IMR-90 (cell line): ENCODE measurements around the gene EGFL7. TPM values are rescaled to one million over a fixed set of nuclear protein-coding genes. Genes with fewer than 3 reads are reported as not detected.

Source experiments
- ATAC-seq: fragments of 200-7000 bp; cut with Tn5 transposase; 2 replicates; pipeline ENCODE4 v1.9.1; 2020; ENCODE audit warnings: low read depth, mild to moderate bottlenecking, moderate library complexity
- BruUV-seq: library from RNA; stranded (reverse); fragments of 400-500 nt; replicated peaks from 2 replicates; lab custom pipeline; 2021; lab: Mats Ljungman, UMichigan
- CTCF ChIA-PET: fragments of 300-600 bp; formaldehyde crosslinking; extraction: SDS; loops from one replicate; lab custom pipeline; 2021; ENCODE audit warnings: antibody characterized with exemption; lab: Yijun Ruan, JAX
- POLR2A ChIA-PET: fragments of 300-600 bp; sonication (Branson Sonifier 250); formaldehyde crosslinking; loops from one replicate; lab custom pipeline; 2022; ENCODE audit warnings: antibody characterized with exemption; ENCODE audit not compliant: unreplicated experiment; lab: Charles Lee
- DNase-seq: peaks from one replicate; pipeline ENCODE4 v3.0.0; 2013
- H2AFZ ChIP-seq: replicated peaks from 2 replicates; pipeline ENCODE3; 2013; ENCODE audit warnings: low read length, mild to moderate bottlenecking; ENCODE audit not compliant: poor library complexity
- H2AK5ac ChIP-seq: 2 replicates; pipeline ENCODE4 v1.6.1; 2013; ENCODE audit warnings: low read depth, low read length, inconsistent platforms
- H2AK9ac ChIP-seq: replicated peaks from 2 replicates; pipeline ENCODE3; 2013; ENCODE audit warnings: mild to moderate bottlenecking, low read depth, low read length, moderate library complexity; ENCODE audit not compliant: poor library complexity
- H2BK120ac ChIP-seq: 2 replicates; pipeline ENCODE4 v1.6.1; 2013; ENCODE audit warnings: low read depth, low read length, inconsistent platforms
- H2BK15ac ChIP-seq: 3 replicates; pipeline ENCODE4 v1.6.1; 2013; ENCODE audit warnings: low read depth, low read length, inconsistent platforms
- H2BK20ac ChIP-seq: 2 replicates; pipeline ENCODE4 v1.6.1; 2013; ENCODE audit warnings: low read depth, mild to moderate bottlenecking, inconsistent platforms, low read length, moderate library complexity
- H2BK5ac ChIP-seq: 2 replicates; pipeline ENCODE4 v1.6.1; 2013; ENCODE audit warnings: mild to moderate bottlenecking, low read depth, low read length, inconsistent platforms; ENCODE audit not compliant: poor library complexity, severe bottlenecking
- H3K14ac ChIP-seq: replicated peaks from 2 replicates; pipeline ENCODE4 v1.6.1; 2013; ENCODE audit warnings: low read depth, low read length, inconsistent platforms
- H3K18ac ChIP-seq: 2 replicates; pipeline ENCODE4 v1.6.1; 2013; ENCODE audit warnings: low read depth, low read length, control low read depth
- H3K23ac ChIP-seq: 2 replicates; pipeline ENCODE4 v1.6.1; 2013; ENCODE audit warnings: low read depth, low read length, inconsistent platforms
- H3K27ac ChIP-seq: 2 replicates; pipeline ENCODE4 v1.5.1; 2013; ENCODE audit warnings: mild to moderate bottlenecking, control low read depth, low read length; ENCODE audit not compliant: insufficient read depth
- H3K27me3 ChIP-seq: 2 replicates; pipeline ENCODE4 v1.6.1; 2013; ENCODE audit warnings: low read length; ENCODE audit not compliant: control insufficient read depth, insufficient read depth
- H3K36me3 ChIP-seq: 2 replicates; pipeline ENCODE4 v1.6.1; 2013; ENCODE audit warnings: low read length, mixed read lengths; ENCODE audit not compliant: control insufficient read depth, insufficient read depth
- H3K4ac ChIP-seq: 2 replicates; pipeline ENCODE4 v1.6.1; 2013; ENCODE audit warnings: low read depth, low read length, inconsistent platforms
- H3K4me1 ChIP-seq: 2 replicates; pipeline ENCODE4 v1.6.1; 2013; ENCODE audit warnings: low read length, mixed read lengths; ENCODE audit not compliant: control insufficient read depth, insufficient read depth
- H3K4me2 ChIP-seq: 2 replicates; pipeline ENCODE4 v1.6.1; 2013; ENCODE audit warnings: low read depth, mild to moderate bottlenecking, control low read depth, low read length, moderate library complexity
- H3K4me3 ChIP-seq: 2 replicates; pipeline ENCODE4 v1.5.1; 2013; ENCODE audit warnings: low read depth, mild to moderate bottlenecking, control low read depth, low read length, moderate library complexity; ENCODE audit not compliant: insufficient read depth
- H3K56ac ChIP-seq: 2 replicates; pipeline ENCODE4 v1.6.1; 2013; ENCODE audit warnings: low read length, inconsistent platforms; ENCODE audit not compliant: insufficient read depth; ENCODE audit errors: extremely low read depth
- H3K79me1 ChIP-seq, 2 experiments: 2 replicates each; pipeline ENCODE4 v1.6.1; 2013; ENCODE audit warnings: low read length in 2 of 2, inconsistent platforms in 1 of 2, low read depth in 1 of 2
- H3K9ac ChIP-seq: 2 replicates; pipeline ENCODE4 v1.6.1; 2013; ENCODE audit warnings: low read depth, low read length, control low read depth
- H3K9me1 ChIP-seq: 2 replicates; pipeline ENCODE4 v1.6.1; 2013; ENCODE audit warnings: low read length, inconsistent platforms; ENCODE audit not compliant: insufficient read depth
- H3K9me3 ChIP-seq: 2 replicates; pipeline ENCODE4 v1.6.1; 2013; ENCODE audit warnings: low read length; ENCODE audit not compliant: control insufficient read depth, insufficient read depth
- H4K20me1 ChIP-seq: 2 replicates; pipeline ENCODE4 v1.6.1; 2013; ENCODE audit warnings: low read length, inconsistent platforms; ENCODE audit not compliant: insufficient read depth
- H4K5ac ChIP-seq: 2 replicates; pipeline ENCODE4 v1.6.1; 2013; ENCODE audit warnings: mild to moderate bottlenecking, low read depth, low read length, control low read depth
- H4K8ac ChIP-seq, 2 experiments: 2 replicates each; pipeline ENCODE4 v1.6.1; 2013; ENCODE audit warnings: low read depth in 2 of 2, low read length in 2 of 2, control low read depth in 1 of 2, inconsistent platforms in 1 of 2
- H4K91ac ChIP-seq: 2 replicates; pipeline ENCODE4 v1.6.1; 2013; ENCODE audit warnings: low read depth, low read length, inconsistent platforms; ENCODE audit not compliant: insufficient read depth
- BHLHE40 ChIP-seq: fragments of 150-350 bp; IDR thresholded peaks from 2 replicates; pipeline ENCODE4 v1.6.1; 2016; ENCODE audit warnings: mild to moderate bottlenecking, low read depth, low read length
- CEBPB ChIP-seq: IDR thresholded peaks from 2 replicates; pipeline ENCODE4 v1.6.1; 2012; ENCODE audit warnings: low read depth, low read length, improper control_type of control experiment
- CHD1 ChIP-seq: IDR thresholded peaks from 2 replicates; pipeline ENCODE4 v1.6.1; 2012; ENCODE audit warnings: low read depth, low read length, improper control_type of control experiment
- CTCF ChIP-seq: conservative IDR thresholded peaks from 2 replicates; pipeline ENCODE4 v1.5.1; 2012; ENCODE audit warnings: mild to moderate bottlenecking, low read depth, low read length, improper control_type of control experiment
- FOS ChIP-seq: fragments of 150-350 bp; IDR thresholded peaks from 2 replicates; pipeline ENCODE4 v1.6.1; 2016; ENCODE audit warnings: low read depth, low read length
- MAFK ChIP-seq: IDR thresholded peaks from 2 replicates; pipeline ENCODE4 v1.6.1; 2012; ENCODE audit warnings: low read depth, low read length, improper control_type of control experiment
- MAZ ChIP-seq: IDR thresholded peaks from 2 replicates; pipeline ENCODE4 v1.6.1; 2012; ENCODE audit warnings: low read depth, mild to moderate bottlenecking, low read length, improper control_type of control experiment, moderate library complexity, borderline replicate concordance
- MXI1 ChIP-seq: IDR thresholded peaks from 2 replicates; pipeline ENCODE4 v1.6.1; 2012; ENCODE audit warnings: low read depth, mild to moderate bottlenecking, low read length, moderate library complexity, borderline replicate concordance
- NFE2L2 ChIP-seq: fragments of 150-350 bp; IDR thresholded peaks from 2 replicates; pipeline ENCODE4 v1.6.1; 2016; ENCODE audit warnings: low read depth, mild to moderate bottlenecking, low read length
- POLR2A ChIP-seq: IDR thresholded peaks from 2 replicates; pipeline ENCODE4 v1.6.1; 2012; ENCODE audit warnings: mild to moderate bottlenecking, low read depth, low read length
- RAD21 ChIP-seq: IDR thresholded peaks from 2 replicates; pipeline ENCODE4 v1.6.1; 2012; ENCODE audit warnings: low read length, improper control_type of control experiment
- RCOR1 ChIP-seq: IDR thresholded peaks from 2 replicates; pipeline ENCODE4 v1.6.1; 2012; ENCODE audit warnings: mild to moderate bottlenecking, low read length, improper control_type of control experiment; ENCODE audit not compliant: insufficient replicate concordance
- RFX5 ChIP-seq: IDR thresholded peaks from 2 replicates; pipeline ENCODE4 v1.8.0; 2012; ENCODE audit warnings: low read depth, mild to moderate bottlenecking, low read length, moderate library complexity
- SMC3 ChIP-seq: fragments of 150-350 bp; IDR thresholded peaks from 2 replicates; pipeline ENCODE4 v1.6.1; 2016; ENCODE audit warnings: low read depth, mild to moderate bottlenecking, antibody characterized with exemption, low read length, moderate library complexity
- WGBS, 2 experiments: methylation state at CpG; one replicate each; pipeline versions ENCODE4 v1.1.5 to v1.1.7; 2013; ENCODE audit warnings: missing lambda C conversion rate in 2 of 2; ENCODE audit not compliant: insufficient read length in 1 of 2; ENCODE audit errors: extremely low coverage in 2 of 2; 5-methylcytosine and 5-hydroxymethylcytosine counted together
- dilution Hi-C: fragments of 300-500 bp; cut with HindIII; formaldehyde crosslinking; loops from one replicate; pipeline ENCODE4 v1.14.3; 2018; ENCODE audit warnings: low sequenced_read_pairs; ENCODE audit not compliant: unreplicated experiment
- in situ Hi-C: fragments of 300-500 bp; cut with MboI; formaldehyde crosslinking; loops from 3 replicates; pipeline ENCODE4 v1.14.3; 2019; ENCODE audit warnings: low sequenced_read_pairs, inconsistent platforms, mixed read lengths
- intact Hi-C: fragments of 100-400 bp; cut with micrococcal nuclease; formaldehyde crosslinking; loops from 2 replicates; pipeline ENCODE4 v1.10.0; 2022
- polyA plus RNA-seq, 3 experiments: library from polyadenylated mRNA; depleted of rRNA; stranded (reverse); fragments of >200 nt; gene quantifications; 2 replicates each; pipeline ENCODE4 v1.2.3, GENCODE V29; 2012; ENCODE audit warnings: low replicate concordance in 1 of 3
- total RNA-seq: library from RNA; depleted of rRNA; stranded (reverse); fragments of >200 nt; gene quantifications from 2 replicates; pipeline ENCODE4 v1.2.3, GENCODE V29; 2012
- TF ChIP-seq, protein P1 (sequence below): fragments of 150-350 bp; IDR thresholded peaks from 2 replicates; pipeline ENCODE4 v1.6.1; 2017; ENCODE audit warnings: mild to moderate bottlenecking, antibody characterized with exemption, low read length, low read depth
- TF ChIP-seq, protein P2 (sequence below): fragments of 150-350 bp; IDR thresholded peaks from 2 replicates; pipeline ENCODE4 v1.6.1; 2016; ENCODE audit warnings: low read depth, mild to moderate bottlenecking, low read length, moderate library complexity, borderline replicate concordance

The EGFL7 gene
- total and polyA plus RNA-seq, 2 of the 4 experiments (the other 2 are of a cell fraction) = 2.2 to 10.4 TPM

DNA sequence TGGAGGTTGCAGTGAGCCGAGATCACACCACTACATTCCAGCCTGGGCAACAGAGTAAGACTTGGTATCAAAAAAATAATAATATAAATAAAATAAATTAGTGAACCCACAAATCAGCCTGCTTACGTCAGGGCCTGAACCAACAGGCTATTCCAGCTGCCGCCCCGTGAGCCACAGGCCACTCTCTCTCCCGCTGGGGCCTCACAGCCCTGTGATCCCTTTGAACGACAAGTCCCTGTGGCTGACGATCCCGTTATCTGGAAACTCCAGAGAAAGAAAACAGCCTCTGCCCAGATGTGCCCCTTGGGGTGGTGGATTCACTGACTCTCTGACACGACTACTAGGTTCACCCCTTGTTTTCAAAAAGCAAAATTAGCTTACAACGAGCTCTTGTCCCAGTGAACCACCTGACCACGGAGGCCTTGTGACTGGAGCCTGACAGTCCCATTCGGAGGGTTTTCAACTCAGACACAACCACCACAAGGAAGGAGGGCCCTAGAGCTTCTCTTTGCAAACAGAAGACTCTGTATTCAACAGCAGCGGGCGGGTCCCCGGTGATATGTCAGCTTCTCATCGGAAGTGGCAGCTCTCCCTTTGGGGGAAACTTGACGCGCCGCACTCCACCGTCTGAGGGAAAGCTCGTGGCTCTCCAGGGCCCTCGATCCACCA lies 45.3 kb downstream of the EGFL7 start:
- Histone ChIP-seq H2AK9ac (no peak overlapping the region), H2AFZ (no peak overlapping the region), H3K4me1 (peaks cover under 1% of the 10 kb centered on the region; the same call in 1 of the 2 replicates), H3K14ac (no peak overlapping the region), H2BK120ac (no peak overlapping the region), H4K5ac (no peak overlapping the region), H2BK20ac (no peak overlapping the region), H3K18ac (no peak overlapping the region), H3K36me3 (no peaks in the 10 kb centered on the region), H2BK15ac (no peak overlapping the region), H3K9ac (no peak overlapping the region), H3K9me3 (no peaks in the 10 kb centered on the region), H2AK5ac (no peak overlapping the region), H4K8ac (no peak overlapping the region), H3K56ac (no peak overlapping the region), H4K20me1 (no peaks in the 10 kb centered on the region), H3K23ac (no peak overlapping the region), H3K4ac (no peak overlapping the region), H3K4me3 (no peak overlapping the region), H2BK5ac (no peak overlapping the region), H4K91ac (no peak overlapping the region), H3K9me1 (no peaks in the 10 kb centered on the region), H3K4me2 (no peak overlapping the region), H3K27me3 (peaks cover 15% of the 10 kb centered on the region), H3K79me1 (no peaks in the 10 kb centered on the region), H3K27ac (no peak overlapping the region)
- POLR2A ChIA-PET = no interaction called here
- TF ChIP-seq MXI1 (no peak), POLR2A (no peak), FOS (no peak), SMC3 (no peak), BHLHE40 (no peak), CHD1 (no peak), CEBPB (no peak), NFE2L2 (no peak), RFX5 (no peak), CTCF (no peak), MAFK (no peak), RAD21 (no peak), RCOR1 (no peak), MAZ (no peak)
- TF ChIP-seq, protein P1, sequence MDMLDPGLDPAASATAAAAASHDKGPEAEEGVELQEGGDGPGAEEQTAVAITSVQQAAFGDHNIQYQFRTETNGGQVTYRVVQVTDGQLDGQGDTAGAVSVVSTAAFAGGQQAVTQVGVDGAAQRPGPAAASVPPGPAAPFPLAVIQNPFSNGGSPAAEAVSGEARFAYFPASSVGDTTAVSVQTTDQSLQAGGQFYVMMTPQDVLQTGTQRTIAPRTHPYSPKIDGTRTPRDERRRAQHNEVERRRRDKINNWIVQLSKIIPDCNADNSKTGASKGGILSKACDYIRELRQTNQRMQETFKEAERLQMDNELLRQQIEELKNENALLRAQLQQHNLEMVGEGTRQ = no peak
- TF ChIP-seq, protein P2, sequence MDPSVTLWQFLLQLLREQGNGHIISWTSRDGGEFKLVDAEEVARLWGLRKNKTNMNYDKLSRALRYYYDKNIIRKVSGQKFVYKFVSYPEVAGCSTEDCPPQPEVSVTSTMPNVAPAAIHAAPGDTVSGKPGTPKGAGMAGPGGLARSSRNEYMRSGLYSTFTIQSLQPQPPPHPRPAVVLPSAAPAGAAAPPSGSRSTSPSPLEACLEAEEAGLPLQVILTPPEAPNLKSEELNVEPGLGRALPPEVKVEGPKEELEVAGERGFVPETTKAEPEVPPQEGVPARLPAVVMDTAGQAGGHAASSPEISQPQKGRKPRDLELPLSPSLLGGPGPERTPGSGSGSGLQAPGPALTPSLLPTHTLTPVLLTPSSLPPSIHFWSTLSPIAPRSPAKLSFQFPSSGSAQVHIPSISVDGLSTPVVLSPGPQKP = no peak
- CTCF ChIA-PET = interaction anchor here (0.9 kb wide), 1 partner anchor 14 kb away, joined by 3 read pairs; no protein-coding TSS in a partner anchor
- intact Hi-C loops = no loop called here
- no peak for ATAC-seq
- in situ Hi-C loops = no loop called here
- dilution Hi-C loops = no loop called here
- 77% methylated on average over 15 of the region's 22 CpGs; no CpG with 5 or more reads in 1 of the 2 experiments for WGBS, 2 experiments
- DNase-seq = no peak
- BruUV-seq = no TSS peak
